ENCODE measurements around the gene MERTK.
"Not testable (repeated sequence)": the region's sequence is repeated elsewhere in the genome, so short reads cannot be mapped to it uniquely, and the experiment has no call there.

The MERTK gene

GRCh38 chr2:111903930-111904439, 5.6 kb downstream of the MERTK start:
- H3K79me2 ChIP-seq (ENCODE audit: insufficient read depth, low read depth) = no peaks in the 10 kb centered on the region
- H3K4me1 ChIP-seq (ENCODE audit: low read depth, poor library complexity, severe bottlenecking) = peaks cover 30% of the 10 kb centered on the region
- no peak overlapping the region for H3K9ac ChIP-seq
- H3K27ac ChIP-seq = no peak overlapping the region
- H4K20me1 ChIP-seq (ENCODE audit: insufficient read depth) = no peaks in the 10 kb centered on the region
- no peak overlapping the region for H3K4me2 ChIP-seq
- no peaks in the 10 kb centered on the region for H3K27me3 ChIP-seq (ENCODE audit: insufficient read depth, low read depth)
- H2AFZ ChIP-seq (ENCODE audit: low read depth) = no peak overlapping the region
- TF ChIP-seq, protein P1, sequence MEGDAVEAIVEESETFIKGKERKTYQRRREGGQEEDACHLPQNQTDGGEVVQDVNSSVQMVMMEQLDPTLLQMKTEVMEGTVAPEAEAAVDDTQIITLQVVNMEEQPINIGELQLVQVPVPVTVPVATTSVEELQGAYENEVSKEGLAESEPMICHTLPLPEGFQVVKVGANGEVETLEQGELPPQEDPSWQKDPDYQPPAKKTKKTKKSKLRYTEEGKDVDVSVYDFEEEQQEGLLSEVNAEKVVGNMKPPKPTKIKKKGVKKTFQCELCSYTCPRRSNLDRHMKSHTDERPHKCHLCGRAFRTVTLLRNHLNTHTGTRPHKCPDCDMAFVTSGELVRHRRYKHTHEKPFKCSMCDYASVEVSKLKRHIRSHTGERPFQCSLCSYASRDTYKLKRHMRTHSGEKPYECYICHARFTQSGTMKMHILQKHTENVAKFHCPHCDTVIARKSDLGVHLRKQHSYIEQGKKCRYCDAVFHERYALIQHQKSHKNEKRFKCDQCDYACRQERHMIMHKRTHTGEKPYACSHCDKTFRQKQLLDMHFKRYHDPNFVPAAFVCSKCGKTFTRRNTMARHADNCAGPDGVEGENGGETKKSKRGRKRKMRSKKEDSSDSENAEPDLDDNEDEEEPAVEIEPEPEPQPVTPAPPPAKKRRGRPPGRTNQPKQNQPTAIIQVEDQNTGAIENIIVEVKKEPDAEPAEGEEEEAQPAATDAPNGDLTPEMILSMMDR (conservative IDR thresholded peaks at IDR 0.05; ENCODE audit: low read depth, low read length) = no peak
- no peaks in the 10 kb centered on the region for H3K36me3 ChIP-seq (ENCODE audit: insufficient read depth)
- H3K4me3 ChIP-seq (IDR thresholded peaks at IDR 0.05; ENCODE audit: insufficient read depth, low read depth, low read length) = no peak overlapping the region

GRCh38 chr2:111904726-111905474, 6.5 kb downstream of the MERTK start:
- Histone ChIP-seq H3K79me2 (ENCODE audit: insufficient read depth, low read depth) (no peaks in the 10 kb centered on the region), H3K36me3 (ENCODE audit: insufficient read depth) (no peaks in the 10 kb centered on the region), H4K20me1 (ENCODE audit: insufficient read depth) (no peaks in the 10 kb centered on the region), H3K4me3 (IDR thresholded peaks at IDR 0.05; ENCODE audit: insufficient read depth, low read depth, low read length) (no peak overlapping the region), H3K4me1 (ENCODE audit: low read depth, poor library complexity, severe bottlenecking) (peaks cover 30% of the 10 kb centered on the region), H3K27ac (no peak overlapping the region), H2AFZ (ENCODE audit: low read depth) (no peak overlapping the region), H3K9ac (no peak overlapping the region), H3K27me3 (ENCODE audit: insufficient read depth, low read depth) (no peaks in the 10 kb centered on the region), H3K4me2 (no peak overlapping the region)
- TF ChIP-seq, protein P1 (conservative IDR thresholded peaks at IDR 0.05; ENCODE audit: low read depth, low read length) = no peak

DNA sequence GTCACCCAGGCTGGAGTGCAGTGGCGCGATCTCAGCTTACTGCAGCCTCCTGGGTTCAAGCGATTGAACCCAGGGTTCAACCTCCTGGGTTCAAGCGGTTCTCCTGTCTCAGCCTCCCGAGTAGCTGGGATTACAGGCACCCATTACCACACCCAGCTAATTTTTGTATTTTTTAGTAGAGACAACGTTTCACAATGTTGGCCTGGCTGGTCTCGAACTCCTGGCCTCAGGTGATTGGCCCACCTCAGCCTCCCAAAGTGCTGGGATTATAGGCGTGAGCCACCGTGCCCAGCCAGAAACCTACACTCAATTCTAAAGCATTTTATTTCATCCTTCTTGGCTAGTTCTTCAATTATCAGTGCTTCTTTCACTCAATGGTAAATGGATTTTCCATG, 7.1 kb downstream of the MERTK start:
- H3K27me3 ChIP-seq (ENCODE audit: insufficient read depth, low read depth); H3K36me3 ChIP-seq (ENCODE audit: insufficient read depth); H2AFZ ChIP-seq (ENCODE audit: low read depth); H3K27ac ChIP-seq; H4K20me1 ChIP-seq (ENCODE audit: insufficient read depth); H3K9ac ChIP-seq; H3K79me2 ChIP-seq (ENCODE audit: insufficient read depth, low read depth); H3K4me3 ChIP-seq (IDR thresholded peaks at IDR 0.05; ENCODE audit: insufficient read depth, low read depth, low read length): not testable (repeated sequence)
- Histone ChIP-seq H3K4me2 (peak overlapping the region; percentile 81; the same call in 1 of the 2 replicates), H3K4me1 (ENCODE audit: low read depth, poor library complexity, severe bottlenecking) (peaks cover 30% of the 10 kb centered on the region)

- Histone ChIP-seq H3K36me3 (ENCODE audit: insufficient read depth) (no peaks in the 10 kb centered on the region), H3K27me3 (ENCODE audit: insufficient read depth, low read depth) (no peaks in the 10 kb centered on the region), H3K4me2 (peak overlapping the region; percentile 81), H3K27ac (peak overlapping the region; percentile 27; the same call in 1 of the 2 replicates), H3K4me1 (ENCODE audit: low read depth, poor library complexity, severe bottlenecking) (peaks cover 23% of the 10 kb centered on the region), H3K4me3 (IDR thresholded peaks at IDR 0.05; ENCODE audit: insufficient read depth, low read depth, low read length) (no peak overlapping the region), H4K20me1 (ENCODE audit: insufficient read depth) (no peaks in the 10 kb centered on the region), H3K9ac (no peak overlapping the region), H2AFZ (ENCODE audit: low read depth) (peak overlapping the region; percentile 47; the same call in 1 of the 2 replicates), H3K79me2 (ENCODE audit: insufficient read depth, low read depth) (no peaks in the 10 kb centered on the region)
- TF ChIP-seq, protein P1 (conservative IDR thresholded peaks at IDR 0.05; ENCODE audit: low read depth, low read length) = no peak
These were observed 7.8 kb downstream of the MERTK start for GRCh38 chr2:111905990-111906735.

Data from KMS-11 (cell line).